ENCODE measurements around the gene VSTM2L. TPM values are rescaled to one million over a fixed set of nuclear protein-coding genes. Genes with fewer than 3 reads are reported as not detected.
"Not testable (repeated sequence)": the region's sequence is repeated elsewhere in the genome, so short reads cannot be mapped to it uniquely, and the experiment has no call there.

Gene VSTM2L
- total RNA-seq, 1 donor from 2014 or later: 0.46 TPM

GRCh38 chr20:37956107-37956585, 53.2 kb downstream of the VSTM2L start:
- Histone ChIP-seq H3K27me3 (ENCODE audit: control insufficient read depth, insufficient read depth, low read length) (peaks cover 10% of the 10 kb centered on the region), H3K36me3 (ENCODE audit: control insufficient read depth, insufficient read depth, low read length) (no peaks in the 10 kb centered on the region), H3K4me3 (ENCODE audit: low read depth, low read length) (no peak overlapping the region)
- TF ChIP-seq, protein P1, sequence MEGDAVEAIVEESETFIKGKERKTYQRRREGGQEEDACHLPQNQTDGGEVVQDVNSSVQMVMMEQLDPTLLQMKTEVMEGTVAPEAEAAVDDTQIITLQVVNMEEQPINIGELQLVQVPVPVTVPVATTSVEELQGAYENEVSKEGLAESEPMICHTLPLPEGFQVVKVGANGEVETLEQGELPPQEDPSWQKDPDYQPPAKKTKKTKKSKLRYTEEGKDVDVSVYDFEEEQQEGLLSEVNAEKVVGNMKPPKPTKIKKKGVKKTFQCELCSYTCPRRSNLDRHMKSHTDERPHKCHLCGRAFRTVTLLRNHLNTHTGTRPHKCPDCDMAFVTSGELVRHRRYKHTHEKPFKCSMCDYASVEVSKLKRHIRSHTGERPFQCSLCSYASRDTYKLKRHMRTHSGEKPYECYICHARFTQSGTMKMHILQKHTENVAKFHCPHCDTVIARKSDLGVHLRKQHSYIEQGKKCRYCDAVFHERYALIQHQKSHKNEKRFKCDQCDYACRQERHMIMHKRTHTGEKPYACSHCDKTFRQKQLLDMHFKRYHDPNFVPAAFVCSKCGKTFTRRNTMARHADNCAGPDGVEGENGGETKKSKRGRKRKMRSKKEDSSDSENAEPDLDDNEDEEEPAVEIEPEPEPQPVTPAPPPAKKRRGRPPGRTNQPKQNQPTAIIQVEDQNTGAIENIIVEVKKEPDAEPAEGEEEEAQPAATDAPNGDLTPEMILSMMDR (IDR thresholded peaks at IDR 0.05; ENCODE audit: insufficient read depth, low read length, poor library complexity, severe bottlenecking): no peak
- DNase-seq (ENCODE audit: low read depth): no peak

- H3K27me3 ChIP-seq (ENCODE audit: control insufficient read depth, insufficient read depth, low read length): peaks cover 10% of the 10 kb centered on the region
- H3K36me3 ChIP-seq (ENCODE audit: control insufficient read depth, insufficient read depth, low read length): no peaks in the 10 kb centered on the region
- no peak for DNase-seq (ENCODE audit: low read depth)
- TF ChIP-seq, protein P1 (IDR thresholded peaks at IDR 0.05; ENCODE audit: insufficient read depth, low read length, poor library complexity, severe bottlenecking): no peak
- H3K4me3 ChIP-seq (ENCODE audit: low read depth, low read length): no peak overlapping the region
Observed at GRCh38 chr20:37958856-37959520, 56.1 kb downstream of the VSTM2L start.

- TF ChIP-seq, protein P1 (IDR thresholded peaks at IDR 0.05; ENCODE audit: insufficient read depth, low read length, poor library complexity, severe bottlenecking): no peak
- H3K27me3 ChIP-seq (ENCODE audit: control insufficient read depth, insufficient read depth, low read length): peaks cover 10% of the 10 kb centered on the region
- H3K36me3 ChIP-seq (ENCODE audit: control insufficient read depth, insufficient read depth, low read length): no peaks in the 10 kb centered on the region
- DNase-seq (ENCODE audit: low read depth): no peak
- H3K4me3 ChIP-seq (ENCODE audit: low read depth, low read length): no peak overlapping the region
Observed at GRCh38 chr20:37961066-37961465, 58.1 kb downstream of the VSTM2L start.

- not testable (repeated sequence) for H3K27me3 ChIP-seq (ENCODE audit: control insufficient read depth, insufficient read depth, low read length); DNase-seq (ENCODE audit: low read depth); H3K4me3 ChIP-seq (ENCODE audit: low read depth, low read length); H3K36me3 ChIP-seq (ENCODE audit: control insufficient read depth, insufficient read depth, low read length)
Observed at GRCh38 chr20:37963483-37963882, 60.6 kb downstream of the VSTM2L start.

DNA sequence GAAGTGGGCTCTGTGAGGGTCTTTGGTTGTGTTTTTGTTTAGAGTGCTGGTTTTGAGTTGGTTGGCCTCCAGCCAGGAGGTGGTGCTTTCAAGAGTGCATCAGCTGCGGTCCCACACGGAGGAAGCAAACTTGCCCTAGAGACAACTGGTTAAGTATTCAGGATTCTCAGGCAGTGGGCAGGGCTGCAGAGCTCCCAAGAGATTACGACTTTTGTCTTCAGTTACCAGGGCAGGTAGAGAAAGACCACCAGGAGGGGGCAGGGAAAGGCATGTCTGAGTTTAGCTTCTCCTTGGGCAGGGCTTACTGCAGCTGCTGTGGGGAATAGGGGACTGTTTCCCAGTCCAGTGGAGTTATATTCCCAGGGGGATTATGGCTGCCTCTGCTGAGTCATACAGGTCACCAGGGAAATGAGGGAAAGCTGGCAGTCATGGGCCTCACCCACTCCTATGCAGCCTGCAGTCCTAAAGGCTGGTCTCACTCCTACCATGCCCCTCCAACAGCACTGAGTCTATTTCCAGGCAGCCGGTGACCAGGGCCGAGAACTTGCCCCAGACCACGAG, 66.0 kb downstream of the VSTM2L start:
- no peak for DNase-seq (ENCODE audit: low read depth)

More for the DNA sequence above, 66.0 kb downstream of the VSTM2L start:
- Histone ChIP-seq H3K4me3 (ENCODE audit: low read depth, low read length) (no peak overlapping the region), H3K27me3 (ENCODE audit: control insufficient read depth, insufficient read depth, low read length) (no peaks in the 10 kb centered on the region), H3K36me3 (ENCODE audit: control insufficient read depth, insufficient read depth, low read length) (no peaks in the 10 kb centered on the region)
- TF ChIP-seq, protein P1 (IDR thresholded peaks at IDR 0.05; ENCODE audit: insufficient read depth, low read length, poor library complexity, severe bottlenecking): no peak
